ENCODE results near the gene KCNMB1. TPM values are rescaled to one million over a fixed set of nuclear protein-coding genes. Genes with fewer than 3 reads are reported as not detected.

KCNMB1 gene
- total RNA-seq (0.22 TPM), polyA plus RNA-seq (ENCODE audit: insufficient read depth in 1 of 8, insufficient read length in 8 of 8, low replicate concordance in 1 of 8) (1 to 10 TPM in 1 of 8 donors, under 1 TPM in 7; 0.33 to 1.1 (median 0.74) TPM)
- long read RNA-seq, donor 1: 0 reads
- long read RNA-seq, donor 2: 0 reads
- long read RNA-seq, donor 3, full-length matches to known transcripts: 1 of 1 reads
- long read RNA-seq, donor 3, partial matches to known transcripts: 0 of 1 reads
- long read RNA-seq, donor 3, other reads (novel, unspliced or antisense): 0 of 1 reads
- long read RNA-seq, donor 4: 0 reads
- long read RNA-seq, donor 5: 0 reads
- long read RNA-seq, donor 6, full-length matches to known transcripts: 1 of 1 reads
- long read RNA-seq, donor 6, partial matches to known transcripts: 0 of 1 reads
- long read RNA-seq, donor 6, other reads (novel, unspliced or antisense): 0 of 1 reads
- long read RNA-seq, donor 7: 0 reads
- long read RNA-seq, donor 8, full-length matches to known transcripts: 2 of 2 reads
- long read RNA-seq, donor 8, partial matches to known transcripts: 0 of 2 reads
- long read RNA-seq, donor 8, other reads (novel, unspliced or antisense): 0 of 2 reads
- long read RNA-seq, donor 9: 0 reads
- long read RNA-seq, donor 10, full-length matches to known transcripts: 1 of 1 reads
- long read RNA-seq, donor 10, partial matches to known transcripts: 0 of 1 reads
- long read RNA-seq, donor 10, other reads (novel, unspliced or antisense): 0 of 1 reads
- long read RNA-seq, donor 11, full-length matches to known transcripts: 3 of 3 reads
- long read RNA-seq, donor 11, partial matches to known transcripts: 0 of 3 reads
- long read RNA-seq, donor 11, other reads (novel, unspliced or antisense): 0 of 3 reads

- Histone ChIP-seq H3K36me3 (ENCODE audit: control insufficient read depth, insufficient read depth, low read length) (no peaks in the 10 kb centered on the region), H3K4me3 (ENCODE audit: low read length) (peak within 1 kb of the TSS; percentile 1), H3K9me3 (replicated peaks; ENCODE audit: control insufficient read depth, low read depth, low read length) (no peaks in the 10 kb centered on the region), H3K27ac (ENCODE audit: low read length) (no peak within 1 kb of the TSS), H3K4me1 (ENCODE audit: control insufficient read depth, insufficient read depth, low read length) (peaks cover 11% of the 10 kb centered on the region), H3K27me3 (ENCODE audit: control insufficient read depth, insufficient read depth, low read length) (peaks cover 3% of the 10 kb centered on the region)
- WGBS (ENCODE audit: insufficient coverage): 32% methylated on average over 12 of the region's 15 CpGs
- DNase-seq: peak; percentile 31
Measured at GRCh38 chr5:170388818-170389549, at the start of gene KCNMB1. Gene KCNMB1 (minus strand): TSS chr5:170389367. CDS start chr5:170385447, 3,920 bp downstream.

- H3K4me3 ChIP-seq (ENCODE audit: low read length): no peak overlapping the region
- peaks cover 2% of the 10 kb centered on the region for H3K27me3 ChIP-seq (ENCODE audit: control insufficient read depth, insufficient read depth, low read length)
- H3K4me1 ChIP-seq (ENCODE audit: control insufficient read depth, insufficient read depth, low read length): peaks cover 6% of the 10 kb centered on the region
- DNase-seq: no peak
- H3K27ac ChIP-seq (ENCODE audit: low read length): no peak overlapping the region
- 84% methylated on average over 4 of the region's 8 CpGs for WGBS (ENCODE audit: insufficient coverage)
- no peaks in the 10 kb centered on the region for H3K9me3 ChIP-seq (replicated peaks; ENCODE audit: control insufficient read depth, low read depth, low read length)
- H3K36me3 ChIP-seq (ENCODE audit: control insufficient read depth, insufficient read depth, low read length): no peaks in the 10 kb centered on the region
Measured at GRCh38 chr5:170438581-170438980, 49.4 kb upstream of the KCNMB1 start.

- no peak for DNase-seq
- H3K9me3 ChIP-seq (replicated peaks; ENCODE audit: control insufficient read depth, low read depth, low read length): peaks cover 1% of the 10 kb centered on the region
- no peak overlapping the region for H3K27ac ChIP-seq (ENCODE audit: low read length)
Measured at GRCh38 chr5:170437621-170438375, 48.6 kb upstream of the KCNMB1 start.

GRCh38 chr5:170436335-170436734, 47.2 kb upstream of the KCNMB1 start:
- Histone ChIP-seq H3K4me3 (ENCODE audit: low read length) (no peak overlapping the region), H3K27me3 (ENCODE audit: control insufficient read depth, insufficient read depth, low read length) (peaks cover 2% of the 10 kb centered on the region), H3K4me1 (ENCODE audit: control insufficient read depth, insufficient read depth, low read length) (peaks cover 6% of the 10 kb centered on the region), H3K27ac (ENCODE audit: low read length) (no peak overlapping the region), H3K36me3 (ENCODE audit: control insufficient read depth, insufficient read depth, low read length) (no peaks in the 10 kb centered on the region), H3K9me3 (replicated peaks; ENCODE audit: control insufficient read depth, low read depth, low read length) (peaks cover 2% of the 10 kb centered on the region)
- DNase-seq: no peak
- 78% methylated on average over 9 of the region's 10 CpGs for WGBS (ENCODE audit: insufficient coverage)

More at GRCh38 chr5:170437621-170438375, 48.6 kb upstream of the KCNMB1 start:
- peaks cover 2% of the 10 kb centered on the region for H3K27me3 ChIP-seq (ENCODE audit: control insufficient read depth, insufficient read depth, low read length)
- H3K36me3 ChIP-seq (ENCODE audit: control insufficient read depth, insufficient read depth, low read length): no peaks in the 10 kb centered on the region
- 80% methylated on average over 12 of the region's 12 CpGs for whole genome bisulfite sequencing (ENCODE audit: insufficient coverage)
- no peak overlapping the region for H3K4me3 ChIP-seq (ENCODE audit: low read length)
- peaks cover 6% of the 10 kb centered on the region for H3K4me1 ChIP-seq (ENCODE audit: control insufficient read depth, insufficient read depth, low read length)

GRCh38 chr5:170434966-170435605, 45.9 kb upstream of the KCNMB1 start:
- Histone ChIP-seq H3K4me1 (ENCODE audit: control insufficient read depth, insufficient read depth, low read length) (peaks cover 6% of the 10 kb centered on the region), H3K27ac (ENCODE audit: low read length) (no peak overlapping the region), H3K4me3 (ENCODE audit: low read length) (no peak overlapping the region), H3K27me3 (ENCODE audit: control insufficient read depth, insufficient read depth, low read length) (peaks cover 2% of the 10 kb centered on the region), H3K36me3 (ENCODE audit: control insufficient read depth, insufficient read depth, low read length) (no peaks in the 10 kb centered on the region), H3K9me3 (replicated peaks; ENCODE audit: control insufficient read depth, low read depth, low read length) (peaks cover 2% of the 10 kb centered on the region)
- peak; percentile 79 for DNase-seq
- WGBS (ENCODE audit: insufficient coverage): 11% methylated on average over 10 of the region's 16 CpGs

GRCh38 chr5:170432669-170433068, 43.5 kb upstream of the KCNMB1 start:
- peaks cover 2% of the 10 kb centered on the region for H3K9me3 ChIP-seq (replicated peaks; ENCODE audit: control insufficient read depth, low read depth, low read length)
- no peak for DNase-seq
- peaks cover 2% of the 10 kb centered on the region for H3K27me3 ChIP-seq (ENCODE audit: control insufficient read depth, insufficient read depth, low read length)
- no peak overlapping the region for H3K4me3 ChIP-seq (ENCODE audit: low read length)
- H3K27ac ChIP-seq (ENCODE audit: low read length): no peak overlapping the region
- 100% methylated on average over 1 of the region's 3 CpGs for WGBS (ENCODE audit: insufficient coverage)
- no peaks in the 10 kb centered on the region for H3K36me3 ChIP-seq (ENCODE audit: control insufficient read depth, insufficient read depth, low read length)
- peaks cover 12% of the 10 kb centered on the region for H3K4me1 ChIP-seq (ENCODE audit: control insufficient read depth, insufficient read depth, low read length)

- Histone ChIP-seq H3K27me3 (ENCODE audit: control insufficient read depth, insufficient read depth, low read length) (peaks cover 2% of the 10 kb centered on the region), H3K9me3 (replicated peaks; ENCODE audit: control insufficient read depth, low read depth, low read length) (peaks cover 2% of the 10 kb centered on the region), H3K4me3 (ENCODE audit: low read length) (no peak overlapping the region), H3K27ac (ENCODE audit: low read length) (no peak overlapping the region), H3K4me1 (ENCODE audit: control insufficient read depth, insufficient read depth, low read length) (peaks cover 22% of the 10 kb centered on the region), H3K36me3 (ENCODE audit: control insufficient read depth, insufficient read depth, low read length) (no peaks in the 10 kb centered on the region)
- no CpG with 5 or more reads among the region's 4 CpGs for WGBS (ENCODE audit: insufficient coverage)
- DNase-seq: no peak
Measured at GRCh38 chr5:170431571-170431970, 42.4 kb upstream of the KCNMB1 start.

GRCh38 chr5:170430866-170431437, 41.8 kb upstream of the KCNMB1 start:
- H3K4me1 ChIP-seq (ENCODE audit: control insufficient read depth, insufficient read depth, low read length): peaks cover 28% of the 10 kb centered on the region
- 71% methylated on average over 4 of the region's 10 CpGs for WGBS (ENCODE audit: insufficient coverage)
- DNase-seq: no peak

GRCh38 chr5:170430256-170430655, 41.1 kb upstream of the KCNMB1 start:
- H3K4me1 ChIP-seq (ENCODE audit: control insufficient read depth, insufficient read depth, low read length): peaks cover 34% of the 10 kb centered on the region
- DNase-seq: no peak
- H3K4me3 ChIP-seq (ENCODE audit: low read length): no peak overlapping the region

More at GRCh38 chr5:170430866-170431437, 41.8 kb upstream of the KCNMB1 start:
- Histone ChIP-seq H3K27ac (ENCODE audit: low read length) (no peak overlapping the region), H3K27me3 (ENCODE audit: control insufficient read depth, insufficient read depth, low read length) (no peaks in the 10 kb centered on the region), H3K36me3 (ENCODE audit: control insufficient read depth, insufficient read depth, low read length) (no peaks in the 10 kb centered on the region), H3K9me3 (replicated peaks; ENCODE audit: control insufficient read depth, low read depth, low read length) (peaks cover 2% of the 10 kb centered on the region), H3K4me3 (ENCODE audit: low read length) (no peak overlapping the region)

More at GRCh38 chr5:170430256-170430655, 41.1 kb upstream of the KCNMB1 start:
- H3K36me3 ChIP-seq (ENCODE audit: control insufficient read depth, insufficient read depth, low read length): no peaks in the 10 kb centered on the region
- H3K27me3 ChIP-seq (ENCODE audit: control insufficient read depth, insufficient read depth, low read length): no peaks in the 10 kb centered on the region
- H3K9me3 ChIP-seq (replicated peaks; ENCODE audit: control insufficient read depth, low read depth, low read length): peaks cover 2% of the 10 kb centered on the region
- no peak overlapping the region for H3K27ac ChIP-seq (ENCODE audit: low read length)
- WGBS (ENCODE audit: insufficient coverage): 92% methylated on average over 3 of the region's 4 CpGs

All from muscle of leg (tissue), 16 donors.